Esophagus squamous epithelium (tissue), 5 donors: Measurements from ENCODE around the gene NKD1. TPM values are rescaled to one million over a fixed set of nuclear protein-coding genes. Genes with fewer than 3 reads are reported as not detected.

Experiments used
- DNase-seq: peaks from one replicate; lab custom pipeline; 2025; lab: John Stamatoyannopoulos, UW
- H3K27ac ChIP-seq, 4 donors: fragments of 200-600 bp; sonication (generic); one replicate each; pipeline ENCODE4 v1.5.1; 2016 to 2019; ENCODE audit warnings: mild to moderate bottlenecking in 1 of 4
- H3K27me3 ChIP-seq, 4 donors: fragments of 200-600 bp; sonication (generic); 1 replicate in 3 of 4; 2 replicates in 1 of 4; pipeline versions ENCODE4 v1.5.1 to v1.6.0; 2017 to 2021; ENCODE audit warnings: antibody characterized with exemption in 1 of 4
- H3K36me3 ChIP-seq, 3 donors: fragments of 200-600 bp; sonication (generic); one replicate each; pipeline ENCODE4 v1.5.1; 2016 to 2019
- H3K4me1 ChIP-seq, 3 donors: fragments of 200-600 bp; sonication (generic); one replicate each; pipeline ENCODE4 v1.5.1; 2017 to 2019
- H3K4me3 ChIP-seq, 4 donors: fragments of 200-600 bp; sonication (generic); 1 replicate in 3 of 4; 2 replicates in 1 of 4; pipeline ENCODE4 v1.5.1; 2016 to 2019; ENCODE audit warnings: mild to moderate bottlenecking in 2 of 4, moderate library complexity in 1 of 4
- H3K9me3 ChIP-seq, 3 donors: fragments of 200-600 bp; sonication (generic); one replicate each; pipeline ENCODE4 v1.5.1; 2016 to 2019
- POLR2A ChIP-seq, 4 donors: fragments of 450-650 bp; IDR thresholded peaks; one replicate each; pipeline ENCODE4 v1.6.1; 2017; ENCODE audit warnings: antibody characterized with exemption in 4 of 4, mild to moderate bottlenecking in 4 of 4, moderate library complexity in 3 of 4
- WGBS, 2 donors: methylation state at CpG; one replicate each; pipeline ENCODE4 v1.1.5; 2018; 5-methylcytosine and 5-hydroxymethylcytosine counted together
- intact Hi-C: fragments of 100-400 bp; cut with DNase I; formaldehyde crosslinking; loops from one replicate; pipeline ENCODE4 v1.15.0; 2022
- total RNA-seq, 4 donors: library from RNA; depleted of rRNA; stranded (reverse); fragments of >200 nt; gene quantifications; one replicate each; pipeline ENCODE4 v1.1.0, GENCODE V29; 2016
- TF ChIP-seq, protein P1 (sequence below), 6 experiments: fragments of 450-650 bp in 4 of 6; fragments of 200-600 bp in 2 of 6; sonication (generic) in 2 of 6; IDR thresholded peaks; one replicate each; pipeline ENCODE4 v1.5.1; 2016 to 2019; ENCODE audit warnings: antibody characterized with exemption in 6 of 6, mild to moderate bottlenecking in 4 of 6, moderate library complexity in 4 of 6
- donor health status: DM: yes; HTN: yes; CAD: no.

NKD1 gene
- total RNA-seq, 4 donors from 2014 or later, result 1.1 to 10.5 (median 3.1) TPM

DNA sequence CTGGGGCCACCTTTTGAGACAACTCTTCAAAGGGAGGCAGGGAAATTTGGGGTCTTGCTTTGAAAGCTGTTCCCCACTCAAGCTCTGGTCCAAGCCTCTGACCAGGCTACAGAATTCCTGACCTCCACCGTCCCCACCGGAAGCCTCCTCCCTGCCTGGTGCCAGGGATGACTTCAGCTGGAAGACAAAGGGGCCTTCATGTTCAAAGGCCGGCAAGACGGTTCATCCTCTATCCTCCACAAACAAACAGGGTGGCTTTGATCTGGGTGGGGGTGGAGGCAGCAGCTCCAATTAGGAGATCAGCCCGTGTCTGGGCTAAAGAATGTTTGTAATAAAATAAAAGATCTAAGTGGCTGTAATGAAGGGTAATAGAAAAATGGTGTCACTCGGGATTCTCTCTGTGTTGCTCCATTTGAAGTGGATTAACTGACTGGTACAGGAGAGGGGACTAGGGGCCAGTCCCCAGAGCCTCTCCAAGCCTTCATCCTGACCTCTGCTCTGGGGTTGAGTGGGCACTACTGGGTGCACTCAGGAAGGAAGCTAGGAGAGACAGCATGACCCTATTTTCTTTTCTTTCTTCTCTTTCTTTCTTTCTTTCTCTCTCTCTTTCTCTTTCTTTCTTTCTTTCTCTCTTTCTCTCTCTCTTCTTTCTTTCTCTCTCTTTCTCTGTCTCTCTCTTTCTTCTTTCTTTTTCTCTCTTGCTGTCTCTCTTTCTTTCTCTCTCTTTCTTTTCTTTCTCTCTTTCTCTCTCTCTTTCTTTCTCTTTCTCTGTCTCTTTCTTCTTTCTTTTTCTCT, 27.5 kb upstream of the NKD1 start:
- no peak overlapping the region for H3K27ac ChIP-seq
- H3K4me3 ChIP-seq, result no peak overlapping the region
- H3K36me3 ChIP-seq, result no peaks in the 10 kb centered on the region
- peaks cover 0 to 16% (median 0%) of the 10 kb centered on the region in 3 donors for H3K9me3 ChIP-seq
- H3K27me3 ChIP-seq, result peaks cover 0 to 29% (median 0%) of the 10 kb centered on the region in 4 donors
- H3K4me1 ChIP-seq, result no peaks in the 10 kb centered on the region
- no peak for TF ChIP-seq POLR2A (IDR thresholded peaks at IDR 0.05)
- TF ChIP-seq, protein P1, sequence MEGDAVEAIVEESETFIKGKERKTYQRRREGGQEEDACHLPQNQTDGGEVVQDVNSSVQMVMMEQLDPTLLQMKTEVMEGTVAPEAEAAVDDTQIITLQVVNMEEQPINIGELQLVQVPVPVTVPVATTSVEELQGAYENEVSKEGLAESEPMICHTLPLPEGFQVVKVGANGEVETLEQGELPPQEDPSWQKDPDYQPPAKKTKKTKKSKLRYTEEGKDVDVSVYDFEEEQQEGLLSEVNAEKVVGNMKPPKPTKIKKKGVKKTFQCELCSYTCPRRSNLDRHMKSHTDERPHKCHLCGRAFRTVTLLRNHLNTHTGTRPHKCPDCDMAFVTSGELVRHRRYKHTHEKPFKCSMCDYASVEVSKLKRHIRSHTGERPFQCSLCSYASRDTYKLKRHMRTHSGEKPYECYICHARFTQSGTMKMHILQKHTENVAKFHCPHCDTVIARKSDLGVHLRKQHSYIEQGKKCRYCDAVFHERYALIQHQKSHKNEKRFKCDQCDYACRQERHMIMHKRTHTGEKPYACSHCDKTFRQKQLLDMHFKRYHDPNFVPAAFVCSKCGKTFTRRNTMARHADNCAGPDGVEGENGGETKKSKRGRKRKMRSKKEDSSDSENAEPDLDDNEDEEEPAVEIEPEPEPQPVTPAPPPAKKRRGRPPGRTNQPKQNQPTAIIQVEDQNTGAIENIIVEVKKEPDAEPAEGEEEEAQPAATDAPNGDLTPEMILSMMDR (IDR thresholded peaks at IDR 0.05), result no peak
- intact Hi-C loops, result no loop called here
- 16 to 30% methylated on average over 6 of the region's 6 CpGs for WGBS, 2 donors
- DNase-seq, result no peak

- Histone ChIP-seq H3K4me3 (no peak overlapping the region), H3K27me3 (peaks cover 0 to 34% (median 0%) of the 10 kb centered on the region in 4 donors), H3K9me3 (peaks cover 0 to 14% (median 0%) of the 10 kb centered on the region in 3 donors), H3K4me1 (no peaks in the 10 kb centered on the region), H3K27ac (no peak overlapping the region), H3K36me3 (no peaks in the 10 kb centered on the region)
- intact Hi-C loops, result no loop called here
- no peak for TF ChIP-seq POLR2A (IDR thresholded peaks at IDR 0.05)
- TF ChIP-seq, protein P1 (IDR thresholded peaks at IDR 0.05), result no peak
- no peak for DNase-seq
- 81% methylated on average over 9 of the region's 9 CpGs for WGBS, 2 donors
Measured at GRCh38 chr16:50521246-50521900, 26.8 kb upstream of the NKD1 start.

GRCh38 chr16:50522324-50522723, 25.9 kb upstream of the NKD1 start:
- H3K9me3 ChIP-seq, result peaks cover 0 to 4% (median 0%) of the 10 kb centered on the region in 3 donors
- H3K4me1 ChIP-seq, result no peaks in the 10 kb centered on the region
- H3K4me3 ChIP-seq, result no peak overlapping the region
- no peak overlapping the region for H3K27ac ChIP-seq
- no peaks in the 10 kb centered on the region for H3K36me3 ChIP-seq
- DNase-seq, result no peak
- intact Hi-C loops, result no loop called here
- H3K27me3 ChIP-seq, result peaks cover 0 to 38% (median 0%) of the 10 kb centered on the region in 4 donors
- WGBS, 2 donors, result 62 to 74% methylated on average over 5 of the region's 5 CpGs
- TF ChIP-seq, protein P1 (IDR thresholded peaks at IDR 0.05), result no peak
- no peak for TF ChIP-seq POLR2A (IDR thresholded peaks at IDR 0.05)

DNA sequence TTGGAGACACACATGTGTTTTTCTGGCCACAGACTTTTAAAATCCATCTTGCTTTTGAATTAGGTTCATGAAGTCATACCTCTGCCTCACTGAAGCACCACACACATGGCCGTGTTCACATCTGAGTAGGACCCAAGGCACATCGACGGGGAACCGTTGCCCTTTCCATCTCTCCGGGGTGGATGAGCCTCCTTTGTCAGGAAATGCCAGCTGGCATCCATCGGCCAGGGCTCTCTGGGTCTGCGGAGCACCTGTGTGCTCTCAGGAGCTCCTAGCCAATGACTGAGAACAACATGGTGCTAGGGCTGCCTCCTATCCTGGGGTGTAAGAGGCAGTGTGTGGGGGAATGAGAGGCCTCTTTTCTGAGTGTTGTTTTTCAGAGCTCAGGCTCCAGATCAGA, 24.5 kb upstream of the NKD1 start:
- intact Hi-C loops, result no loop called here
- no peak for TF ChIP-seq POLR2A (IDR thresholded peaks at IDR 0.05)
- TF ChIP-seq, protein P1 (IDR thresholded peaks at IDR 0.05), result no peak
- DNase-seq, result no peak
- Histone ChIP-seq H3K27ac (no peak overlapping the region), H3K9me3 (no peaks in the 10 kb centered on the region), H3K27me3 (peaks cover 0 to 38% (median 0%) of the 10 kb centered on the region in 4 donors), H3K36me3 (no peaks in the 10 kb centered on the region), H3K4me1 (no peaks in the 10 kb centered on the region), H3K4me3 (no peak overlapping the region)
- WGBS, 2 donors, result 87 to 100% methylated on average over 1 to 6 of the region's 7 CpGs

GRCh38 chr16:50525262-50525661, 22.9 kb upstream of the NKD1 start:
- H3K36me3 ChIP-seq, result no peaks in the 10 kb centered on the region
- peaks cover 0 to 12% (median 7%) of the 10 kb centered on the region in 3 donors for H3K9me3 ChIP-seq
- no peak overlapping the region for H3K27ac ChIP-seq
- no peaks in the 10 kb centered on the region for H3K4me1 ChIP-seq
- no peak for TF ChIP-seq POLR2A (IDR thresholded peaks at IDR 0.05)
- TF ChIP-seq, protein P1 (IDR thresholded peaks at IDR 0.05), result no peak
- intact Hi-C loops, result no loop called here
- no peak for DNase-seq
- no peak overlapping the region for H3K4me3 ChIP-seq
- WGBS, 2 donors, result 74 to 88% methylated on average over 3 of the region's 3 CpGs
- H3K27me3 ChIP-seq, result peaks cover 0 to 42% (median 0%) of the 10 kb centered on the region in 4 donors
